ENCODE measurements around the gene COQ4.
"Not testable (repeated sequence)": the region's sequence is repeated elsewhere in the genome, so short reads cannot be mapped to it uniquely, and the experiment has no call there.

Gene COQ4

GRCh38 chr9:128323212-128323730 lies 632 bp downstream of the COQ4 start:
- Mint-ChIP-seq H3K9me3 (no peaks in the 10 kb centered on the region), H3K27ac (peak overlapping the region; percentile 98), H3K4me1 (ENCODE audit: low read depth) (peaks cover 24% of the 10 kb centered on the region), H3K36me3 (ENCODE audit: low read depth) (peaks cover 23% of the 10 kb centered on the region), H3K27me3 (no peaks in the 10 kb centered on the region), H3K4me3 (peak overlapping the region; percentile 93)

GRCh38 chr9:128323791-128324190 lies 1.2 kb downstream of the COQ4 start:
- peak overlapping the region; percentile 93 for H3K4me3 Mint-ChIP-seq

GRCh38 chr9:128324401-128324800 lies 1.8 kb downstream of the COQ4 start:
- Mint-ChIP-seq H3K36me3 (ENCODE audit: low read depth) (peaks cover 23% of the 10 kb centered on the region), H3K27me3 (no peaks in the 10 kb centered on the region), H3K27ac (peak overlapping the region; percentile 52), H3K4me3 (peak overlapping the region; percentile 93), H3K9me3 (no peaks in the 10 kb centered on the region), H3K4me1 (ENCODE audit: low read depth) (peaks cover 24% of the 10 kb centered on the region)

More at GRCh38 chr9:128323791-128324190, 1.2 kb downstream of the COQ4 start:
- H3K36me3 Mint-ChIP-seq (ENCODE audit: low read depth) = peaks cover 23% of the 10 kb centered on the region
- no peaks in the 10 kb centered on the region for H3K27me3 Mint-ChIP-seq
- H3K9me3 Mint-ChIP-seq = no peaks in the 10 kb centered on the region
- H3K27ac Mint-ChIP-seq = peak overlapping the region; percentile 98
- peaks cover 24% of the 10 kb centered on the region for H3K4me1 Mint-ChIP-seq (ENCODE audit: low read depth)

DNA sequence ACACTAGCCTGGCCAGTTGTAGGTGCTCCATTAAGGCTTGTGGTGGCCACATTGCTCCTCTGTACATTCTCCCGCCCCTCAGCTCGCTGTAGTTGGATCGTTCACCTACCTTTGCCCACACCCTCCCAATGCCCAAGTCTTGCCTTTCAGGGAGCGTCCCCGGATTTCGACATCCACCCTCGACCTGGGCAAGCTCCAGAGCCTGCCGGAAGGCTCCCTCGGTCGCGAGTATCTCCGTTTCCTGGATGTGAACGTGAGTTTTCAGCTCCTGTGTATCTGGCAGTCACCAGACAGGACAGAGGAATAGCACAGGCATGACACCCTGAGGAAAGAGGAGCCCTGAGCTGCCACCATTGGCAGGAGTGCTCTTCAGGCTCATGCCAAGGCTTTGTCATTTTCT lies 3.0 kb downstream of the COQ4 start:
- H3K27ac Mint-ChIP-seq = no peak overlapping the region
- H3K36me3 Mint-ChIP-seq (ENCODE audit: low read depth) = peaks cover 23% of the 10 kb centered on the region
- no peak overlapping the region for H3K4me3 Mint-ChIP-seq
- no peaks in the 10 kb centered on the region for H3K9me3 Mint-ChIP-seq
- H3K4me1 Mint-ChIP-seq (ENCODE audit: low read depth) = peaks cover 24% of the 10 kb centered on the region
- no peaks in the 10 kb centered on the region for H3K27me3 Mint-ChIP-seq

DNA sequence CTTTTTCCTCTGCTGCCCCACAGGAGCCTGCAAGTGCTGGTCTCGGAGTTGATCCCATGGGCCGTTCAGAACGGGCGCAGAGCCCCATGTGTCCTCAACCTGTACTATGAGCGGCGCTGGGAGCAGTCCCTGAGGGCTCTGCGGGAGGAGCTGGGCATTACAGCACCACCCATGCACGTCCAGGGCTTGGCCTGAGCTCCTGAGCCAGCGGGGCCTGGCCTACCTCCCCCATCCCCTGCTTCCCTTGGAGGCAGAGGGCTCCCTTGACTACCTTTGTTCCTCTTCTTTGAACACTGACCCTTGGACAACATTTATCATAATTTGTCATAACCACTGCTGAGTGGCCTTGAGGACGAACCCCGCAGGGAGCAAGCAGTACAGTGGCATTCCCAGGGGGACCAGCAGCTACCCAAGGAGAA lies 10.8 kb downstream of the COQ4 start:
- Mint-ChIP-seq H3K4me1 (ENCODE audit: low read depth) (no peaks in the 10 kb centered on the region), H3K27me3 (no peaks in the 10 kb centered on the region), H3K27ac (no peak overlapping the region), H3K36me3 (ENCODE audit: low read depth) (peaks cover 10% of the 10 kb centered on the region), H3K4me3 (no peak overlapping the region), H3K9me3 (no peaks in the 10 kb centered on the region)

DNA sequence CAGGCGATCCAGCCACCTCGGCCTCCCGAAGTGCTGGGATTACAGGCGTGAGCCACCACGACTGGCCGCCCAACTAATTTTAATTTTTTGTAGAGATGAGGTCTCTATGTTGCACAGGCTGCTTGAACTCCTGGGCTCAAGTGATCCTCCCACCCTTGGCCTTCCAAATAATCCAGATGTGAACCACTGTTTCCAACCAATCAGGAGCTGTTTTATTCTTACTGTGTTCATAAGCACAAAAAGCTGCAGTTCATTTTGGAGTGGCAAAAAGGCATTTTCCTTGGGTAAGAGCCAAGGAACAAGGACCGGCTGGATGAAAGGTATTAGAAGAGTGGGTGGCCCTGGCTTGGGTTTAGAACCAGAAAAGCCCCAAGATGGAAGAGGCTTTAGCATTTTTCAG lies 12.5 kb downstream of the COQ4 start:
- H3K4me3 Mint-ChIP-seq = no peak overlapping the region
- peaks cover 10% of the 10 kb centered on the region for H3K36me3 Mint-ChIP-seq (ENCODE audit: low read depth)
- H3K4me1 Mint-ChIP-seq (ENCODE audit: low read depth) = no peaks in the 10 kb centered on the region
- no peaks in the 10 kb centered on the region for H3K27me3 Mint-ChIP-seq
- no peaks in the 10 kb centered on the region for H3K9me3 Mint-ChIP-seq
- H3K27ac Mint-ChIP-seq = no peak overlapping the region

GRCh38 chr9:128335914-128336313 lies 13.3 kb downstream of the COQ4 start:
- Mint-ChIP-seq H3K36me3 (ENCODE audit: low read depth) (peaks cover 10% of the 10 kb centered on the region), H3K27me3 (no peaks in the 10 kb centered on the region), H3K4me1 (ENCODE audit: low read depth) (no peaks in the 10 kb centered on the region), H3K9me3 (no peaks in the 10 kb centered on the region), H3K27ac (no peak overlapping the region), H3K4me3 (no peak overlapping the region)

DNA sequence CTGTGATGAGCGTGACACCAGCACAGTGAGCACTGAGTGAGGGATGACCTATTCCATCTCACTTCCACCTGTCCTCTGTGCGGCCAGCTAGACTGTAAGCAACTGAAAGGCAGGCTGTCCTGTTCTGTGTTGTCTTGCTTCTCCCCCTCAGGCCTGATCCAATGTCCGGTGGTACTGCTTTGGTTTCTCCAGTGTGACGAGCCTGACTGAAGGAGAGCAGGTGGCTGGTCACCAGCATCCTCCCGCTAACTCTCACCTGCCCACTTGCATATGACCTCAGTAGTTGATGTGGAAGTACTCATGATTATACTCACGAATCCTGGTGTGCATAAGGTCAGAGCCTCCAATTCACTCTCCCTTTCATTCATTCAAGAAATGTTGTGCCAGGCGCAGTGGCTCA lies 15.3 kb downstream of the COQ4 start:
- H3K27me3 Mint-ChIP-seq = no peaks in the 10 kb centered on the region
- no peak overlapping the region for H3K27ac Mint-ChIP-seq
- H3K4me3 Mint-ChIP-seq = no peak overlapping the region
- peaks cover 7% of the 10 kb centered on the region for H3K4me1 Mint-ChIP-seq (ENCODE audit: low read depth)
- peaks cover 2% of the 10 kb centered on the region for H3K36me3 Mint-ChIP-seq (ENCODE audit: low read depth)
- H3K9me3 Mint-ChIP-seq = no peaks in the 10 kb centered on the region

GRCh38 chr9:128338852-128339614 lies 16.4 kb downstream of the COQ4 start:
- H3K27ac Mint-ChIP-seq; H3K4me1 Mint-ChIP-seq (ENCODE audit: low read depth); H3K9me3 Mint-ChIP-seq; H3K36me3 Mint-ChIP-seq (ENCODE audit: low read depth); H3K27me3 Mint-ChIP-seq: not testable (repeated sequence)
- peak overlapping the region; percentile 91 for H3K4me3 Mint-ChIP-seq

- Mint-ChIP-seq H3K4me3 (peak within 1 kb of the TSS; percentile 91), H3K36me3 (ENCODE audit: low read depth) (peaks cover 10% of the 10 kb centered on the region), H3K27ac (peak within 1 kb of the TSS; percentile 89), H3K4me1 (ENCODE audit: low read depth) (peaks cover 7% of the 10 kb centered on the region), H3K27me3 (no peaks in the 10 kb centered on the region), H3K9me3 (no peaks in the 10 kb centered on the region)
Measured at GRCh38 chr9:128339761-128340690, 17.4 kb downstream of the COQ4 start, which contains the start of gene SLC27A4. SLC27A4 (plus strand) TSS chr9:128340527; CDS start chr9:128343133, 2,606 bp downstream.

DNA sequence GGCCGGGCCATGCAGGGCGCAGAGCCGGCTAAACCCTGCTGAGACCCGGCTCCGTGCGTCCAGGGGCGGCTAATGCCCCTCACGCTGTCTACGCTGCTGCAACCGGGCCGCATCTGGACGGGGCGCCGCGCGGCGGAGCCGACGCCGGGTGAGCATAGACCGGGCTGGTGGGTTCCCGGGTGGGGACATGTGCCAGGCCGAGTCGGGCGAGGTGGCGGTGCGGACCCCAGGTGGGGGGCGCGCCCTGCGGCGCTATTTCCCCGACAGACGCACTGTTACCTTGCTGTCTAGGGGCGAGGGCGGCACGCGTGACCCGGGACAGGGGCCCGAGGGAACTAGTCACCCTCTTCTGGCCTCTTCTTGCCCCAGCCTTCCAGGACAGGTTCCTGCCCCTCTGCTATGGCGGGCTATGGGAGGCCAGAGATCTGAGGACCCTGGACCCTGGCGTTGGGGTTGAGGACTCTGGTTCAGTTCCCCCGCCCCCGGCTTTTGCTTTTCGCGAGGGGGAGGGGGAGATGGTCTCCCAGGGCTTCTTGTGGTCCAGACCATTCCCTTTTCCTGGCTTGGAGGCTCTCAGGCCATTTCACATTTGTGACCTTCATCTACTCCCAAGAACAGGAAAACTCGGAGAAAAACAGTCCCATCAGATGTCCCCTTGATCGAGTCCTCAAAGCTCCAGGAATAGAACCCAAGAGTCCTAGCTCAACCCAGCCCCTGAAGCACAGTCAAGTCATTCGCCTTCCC lies 18.2 kb downstream of the COQ4 start:
- Mint-ChIP-seq H3K27me3 (no peaks in the 10 kb centered on the region), H3K4me3 (peak overlapping the region; percentile 91), H3K36me3 (ENCODE audit: low read depth) (peaks cover 10% of the 10 kb centered on the region), H3K9me3 (no peaks in the 10 kb centered on the region), H3K4me1 (ENCODE audit: low read depth) (peaks cover 7% of the 10 kb centered on the region), H3K27ac (peak overlapping the region; percentile 89)

DNA sequence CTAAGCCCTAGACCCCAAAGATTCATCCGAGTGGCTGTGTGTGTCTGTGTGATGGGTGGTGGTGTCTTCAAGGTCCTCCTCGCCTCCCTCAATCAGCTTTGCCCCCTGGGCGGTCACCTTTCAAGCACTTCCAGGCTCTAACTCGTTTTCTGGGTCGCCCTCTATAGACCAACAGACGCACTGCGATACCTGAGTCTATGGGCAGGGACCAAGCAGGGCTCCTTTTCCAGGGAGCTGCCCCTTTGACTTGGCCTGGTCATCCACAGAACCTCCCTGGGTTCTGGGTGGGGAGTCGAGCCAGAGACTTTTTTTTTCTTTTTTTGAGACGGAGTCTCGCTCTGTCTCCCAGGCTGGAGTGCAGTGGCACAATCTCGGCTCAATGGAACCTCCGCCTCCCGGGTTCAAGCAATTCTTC lies 18.8 kb downstream of the COQ4 start:
- Mint-ChIP-seq H3K27me3 (no peaks in the 10 kb centered on the region), H3K4me3 (peak overlapping the region; percentile 91), H3K36me3 (ENCODE audit: low read depth) (peaks cover 10% of the 10 kb centered on the region), H3K4me1 (ENCODE audit: low read depth) (peaks cover 7% of the 10 kb centered on the region), H3K27ac (peak overlapping the region; percentile 89), H3K9me3 (no peaks in the 10 kb centered on the region)

- H3K27ac Mint-ChIP-seq = no peak overlapping the region
- no peaks in the 10 kb centered on the region for H3K27me3 Mint-ChIP-seq
- H3K4me3 Mint-ChIP-seq = no peak overlapping the region
- peaks cover 7% of the 10 kb centered on the region for H3K4me1 Mint-ChIP-seq (ENCODE audit: low read depth)
- peaks cover 18% of the 10 kb centered on the region for H3K36me3 Mint-ChIP-seq (ENCODE audit: low read depth)
- H3K9me3 Mint-ChIP-seq = no peaks in the 10 kb centered on the region
Measured at GRCh38 chr9:128342971-128343680, 20.5 kb downstream of the COQ4 start.

GRCh38 chr9:128343855-128344254 lies 21.2 kb downstream of the COQ4 start:
- no peaks in the 10 kb centered on the region for H3K27me3 Mint-ChIP-seq
- no peak overlapping the region for H3K27ac Mint-ChIP-seq

More at GRCh38 chr9:128343855-128344254, 21.2 kb downstream of the COQ4 start:
- H3K4me3 Mint-ChIP-seq = no peak overlapping the region
- H3K9me3 Mint-ChIP-seq = no peaks in the 10 kb centered on the region
- peaks cover 18% of the 10 kb centered on the region for H3K36me3 Mint-ChIP-seq (ENCODE audit: low read depth)
- H3K4me1 Mint-ChIP-seq (ENCODE audit: low read depth) = peaks cover 7% of the 10 kb centered on the region
